Activated naive CD4-positive, alpha-beta T cell treated with anti-CD3 and anti-CD28 coated beads, Interleukin-2, amount 50 U/mL, for 24 hours (primary cell): ENCODE measurements around the gene TBC1D16.

Experiments
- H3K27ac Mint-ChIP-seq: one replicate; pipeline ENCODE4 v1.8.0; 2021; ENCODE audit warnings: mild to moderate bottlenecking, mixed read lengths
- H3K27me3 Mint-ChIP-seq: one replicate; pipeline ENCODE4 v1.8.0; 2021; ENCODE audit warnings: mixed read lengths
- H3K36me3 Mint-ChIP-seq: one replicate; pipeline ENCODE4 v1.8.0; 2021; ENCODE audit warnings: mixed read lengths
- H3K4me1 Mint-ChIP-seq: one replicate; pipeline ENCODE4 v1.8.0; 2021; ENCODE audit warnings: mixed read lengths
- H3K4me3 Mint-ChIP-seq: one replicate; pipeline ENCODE4 v1.8.0; 2021; ENCODE audit warnings: mild to moderate bottlenecking, mixed read lengths
- H3K9me3 Mint-ChIP-seq: one replicate; pipeline ENCODE4 v1.8.0; 2021; ENCODE audit warnings: mixed read lengths

TBC1D16 gene

DNA sequence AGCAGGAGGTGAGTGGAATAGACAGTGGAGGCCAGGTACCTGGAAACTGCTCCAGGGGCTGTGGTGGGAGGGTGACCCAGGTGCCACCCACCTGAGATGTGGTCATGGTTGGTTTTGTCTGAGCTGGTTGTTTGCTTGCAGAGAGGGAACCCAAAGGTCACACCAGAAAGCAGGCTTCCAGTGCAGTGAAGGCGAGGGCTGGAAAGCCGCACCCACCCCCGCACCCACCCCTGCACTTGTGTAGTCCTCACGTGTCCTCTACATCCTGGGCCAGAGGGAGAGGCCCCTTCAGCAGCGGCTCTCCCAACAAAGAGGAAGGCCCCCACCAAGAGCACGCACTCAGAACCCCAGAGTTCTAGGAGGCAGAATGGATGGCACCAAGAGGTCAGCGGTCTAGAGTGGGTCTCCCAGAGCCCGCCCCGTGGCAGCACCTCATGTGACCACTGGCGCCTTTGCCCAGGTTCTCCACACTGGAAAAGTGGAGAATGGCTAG, 103.8 kb downstream of the TBC1D16 start:
- Mint-ChIP-seq H3K27me3 (peaks cover 6% of the 10 kb centered on the region), H3K4me1 (peaks cover 58% of the 10 kb centered on the region), H3K9me3 (no peaks in the 10 kb centered on the region), H3K36me3 (no peaks in the 10 kb centered on the region), H3K27ac (no peak overlapping the region), H3K4me3 (no peak overlapping the region)

GRCh38 chr17:79930877-79931816, 104.5 kb downstream of the TBC1D16 start:
- peaks cover 51% of the 10 kb centered on the region for H3K4me1 Mint-ChIP-seq
- no peak overlapping the region for H3K27ac Mint-ChIP-seq
- peak overlapping the region; percentile 11 for H3K4me3 Mint-ChIP-seq
- H3K9me3 Mint-ChIP-seq = no peaks in the 10 kb centered on the region
- H3K36me3 Mint-ChIP-seq = no peaks in the 10 kb centered on the region
- H3K27me3 Mint-ChIP-seq = peaks cover 6% of the 10 kb centered on the region

DNA sequence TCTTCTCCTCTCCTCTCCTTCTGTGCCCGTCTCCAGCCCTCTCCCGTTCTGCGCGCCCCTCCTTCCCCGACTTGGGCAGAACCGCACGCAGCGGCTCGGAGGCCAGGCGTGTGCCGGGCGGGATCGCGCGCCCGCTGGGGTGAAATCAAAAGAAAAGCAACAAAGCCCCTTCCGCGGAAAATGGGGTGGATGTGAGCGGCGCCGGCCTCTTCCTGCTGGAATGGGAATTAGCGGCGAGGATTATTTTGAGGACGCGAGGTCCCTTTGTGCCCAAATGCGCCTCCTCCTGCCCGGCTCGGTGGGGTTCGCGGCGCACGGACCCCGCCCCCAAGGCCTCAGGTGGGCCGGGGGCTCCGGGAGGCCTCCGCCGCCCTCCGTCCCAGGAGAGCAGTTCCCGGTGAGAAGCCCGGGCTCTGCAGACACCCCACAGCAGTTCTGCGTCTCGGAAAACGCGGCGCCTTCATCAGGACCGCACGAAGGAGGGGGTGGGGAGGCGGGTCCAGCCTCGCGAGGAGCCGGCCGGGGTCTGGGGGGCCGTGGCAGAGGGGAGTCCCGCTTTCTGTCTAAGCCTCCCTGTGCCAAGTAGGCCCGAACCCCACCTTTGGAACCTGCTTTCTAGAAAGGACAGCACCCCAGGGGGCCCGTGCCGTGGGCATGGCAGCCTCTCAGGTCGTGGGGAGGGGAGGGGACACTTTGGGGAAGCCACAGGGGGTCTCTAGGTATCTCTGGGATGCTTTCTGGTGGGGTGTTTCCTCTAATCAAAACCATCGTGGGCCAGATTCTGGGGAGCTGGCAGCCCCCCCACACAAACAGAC, 105.4 kb downstream of the TBC1D16 start:
- Mint-ChIP-seq H3K36me3 (no peaks in the 10 kb centered on the region), H3K27me3 (peaks cover 6% of the 10 kb centered on the region), H3K4me1 (peaks cover 42% of the 10 kb centered on the region)

DNA sequence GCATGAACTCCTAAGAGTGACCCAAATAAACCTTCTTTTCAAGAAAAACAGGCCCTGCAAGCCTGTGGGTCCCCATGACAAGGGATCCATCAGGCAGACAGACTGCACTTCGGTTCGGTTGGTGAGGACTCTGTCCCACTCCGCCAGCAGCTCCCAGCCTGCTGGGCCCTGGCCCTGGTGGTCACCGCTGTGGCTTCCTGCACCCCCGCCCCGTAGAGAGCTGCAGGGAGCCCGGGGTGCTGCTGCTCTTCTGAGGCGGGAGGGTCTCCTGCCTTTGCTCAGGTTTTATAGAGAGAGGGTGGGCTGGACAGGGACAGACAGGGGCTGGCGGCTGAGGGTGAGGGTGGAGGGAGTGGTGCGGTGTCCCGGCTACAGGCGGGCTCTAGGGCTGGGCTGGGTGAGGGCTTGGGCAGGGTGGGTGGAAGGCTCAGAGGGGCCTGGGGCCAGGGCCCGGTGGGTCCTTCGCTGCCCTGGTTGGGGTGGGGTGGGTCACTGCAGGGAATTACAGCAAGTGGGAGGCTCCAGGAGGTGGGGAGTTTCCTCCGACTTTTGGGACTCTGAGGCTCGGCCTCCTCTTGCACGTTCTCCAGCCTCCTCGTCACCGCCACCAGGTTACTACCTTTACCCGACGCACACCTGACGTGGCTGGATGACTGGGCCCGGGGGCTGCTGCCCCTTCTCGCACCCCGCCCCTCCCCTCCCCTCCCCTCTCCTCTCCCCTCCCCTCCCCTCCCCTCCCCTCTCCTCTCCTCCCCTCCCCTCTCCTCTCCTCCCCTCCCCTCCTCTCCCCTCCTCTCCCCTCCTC, 106.2 kb downstream of the TBC1D16 start:
- no peak overlapping the region for H3K4me3 Mint-ChIP-seq
- H3K9me3 Mint-ChIP-seq = no peaks in the 10 kb centered on the region
- H3K27ac Mint-ChIP-seq = no peak overlapping the region
- H3K27me3 Mint-ChIP-seq = peaks cover 6% of the 10 kb centered on the region
- no peaks in the 10 kb centered on the region for H3K36me3 Mint-ChIP-seq
- H3K4me1 Mint-ChIP-seq = peaks cover 39% of the 10 kb centered on the region

More for the DNA sequence above, 105.4 kb downstream of the TBC1D16 start:
- H3K9me3 Mint-ChIP-seq = no peaks in the 10 kb centered on the region
- H3K4me3 Mint-ChIP-seq = no peak overlapping the region
- no peak overlapping the region for H3K27ac Mint-ChIP-seq

DNA sequence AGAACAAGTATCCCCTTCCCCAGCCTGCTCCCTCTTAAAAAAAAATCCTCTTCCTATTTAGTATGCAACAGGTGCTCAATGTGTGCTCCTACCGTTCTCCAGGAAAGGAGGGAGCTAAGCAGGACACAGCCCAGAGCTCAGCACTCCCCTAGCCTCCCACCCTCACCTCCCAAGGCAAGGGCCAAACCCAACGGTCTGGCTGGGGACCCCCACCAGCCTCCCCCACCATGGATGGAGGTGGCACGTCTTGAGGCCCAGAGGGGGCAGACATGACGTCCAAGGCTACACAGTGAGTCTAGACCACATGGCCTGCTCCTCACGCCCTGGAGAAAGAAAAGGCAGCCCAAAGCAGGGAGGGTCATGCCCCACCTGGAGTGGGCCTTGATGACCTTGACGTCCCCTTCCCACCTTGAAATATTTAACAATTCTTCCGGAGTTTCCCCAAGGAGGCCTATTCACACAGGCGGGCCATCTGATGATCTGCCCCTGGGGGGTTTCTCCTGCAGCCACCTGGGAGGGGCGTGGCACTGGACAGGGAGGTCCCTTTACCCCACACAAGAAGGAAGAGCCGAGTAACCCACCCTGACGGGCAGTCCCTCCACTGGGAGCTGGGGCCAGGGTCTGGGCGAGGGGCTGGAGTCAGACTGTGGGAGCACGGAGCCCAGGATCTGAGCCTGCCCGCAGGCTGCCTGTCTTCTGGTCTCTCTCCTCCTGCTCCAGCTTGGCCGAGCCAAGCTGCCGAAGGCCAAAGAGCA, 107.0 kb downstream of the TBC1D16 start:
- Mint-ChIP-seq H3K36me3 (no peaks in the 10 kb centered on the region), H3K27ac (no peak overlapping the region), H3K9me3 (no peaks in the 10 kb centered on the region), H3K4me1 (peaks cover 31% of the 10 kb centered on the region), H3K4me3 (no peak overlapping the region), H3K27me3 (peaks cover 6% of the 10 kb centered on the region)

- no peak overlapping the region for H3K27ac Mint-ChIP-seq
- no peaks in the 10 kb centered on the region for H3K9me3 Mint-ChIP-seq
- H3K4me3 Mint-ChIP-seq = no peak overlapping the region
- H3K27me3 Mint-ChIP-seq = peaks cover 6% of the 10 kb centered on the region
- no peaks in the 10 kb centered on the region for H3K36me3 Mint-ChIP-seq
- H3K4me1 Mint-ChIP-seq = peaks cover 24% of the 10 kb centered on the region
Measured at GRCh38 chr17:79927688-79928501, 107.8 kb downstream of the TBC1D16 start.

GRCh38 chr17:79927136-79927661, 108.5 kb downstream of the TBC1D16 start:
- Mint-ChIP-seq H3K4me1 (peaks cover 17% of the 10 kb centered on the region), H3K27ac (no peak overlapping the region), H3K9me3 (no peaks in the 10 kb centered on the region), H3K27me3 (peaks cover 4% of the 10 kb centered on the region), H3K36me3 (no peaks in the 10 kb centered on the region), H3K4me3 (no peak overlapping the region)

DNA sequence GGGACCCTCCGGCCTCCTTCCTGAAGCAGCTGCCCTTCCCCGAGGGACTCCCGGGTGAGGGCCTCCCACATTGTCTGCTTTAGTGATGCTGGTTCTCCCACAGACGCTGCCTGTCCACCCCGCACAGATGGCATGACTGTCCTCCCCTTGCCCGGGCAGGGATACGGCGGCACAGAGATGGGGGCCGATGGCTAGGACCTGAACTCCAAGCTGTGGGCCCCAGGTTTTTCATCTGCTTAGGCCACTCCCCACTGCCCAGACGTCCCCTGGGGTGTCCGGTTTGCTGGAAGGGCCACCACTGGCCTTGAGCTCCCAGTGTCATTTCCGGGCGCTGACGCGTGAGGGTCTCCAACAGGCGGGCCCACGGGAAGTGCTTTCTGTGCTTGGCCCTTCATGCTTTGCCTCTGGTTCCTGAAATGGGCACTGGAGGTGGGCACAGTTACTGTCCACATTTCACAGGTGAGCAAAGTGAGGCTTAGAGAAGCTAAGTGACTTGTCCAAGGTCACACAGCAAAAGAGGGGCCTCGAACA, 109.0 kb downstream of the TBC1D16 start:
- peaks cover 4% of the 10 kb centered on the region for H3K27me3 Mint-ChIP-seq
- peaks cover 15% of the 10 kb centered on the region for H3K4me1 Mint-ChIP-seq
- no peak overlapping the region for H3K27ac Mint-ChIP-seq
- H3K9me3 Mint-ChIP-seq = no peaks in the 10 kb centered on the region
- H3K36me3 Mint-ChIP-seq = no peaks in the 10 kb centered on the region
- H3K4me3 Mint-ChIP-seq = no peak overlapping the region

DNA sequence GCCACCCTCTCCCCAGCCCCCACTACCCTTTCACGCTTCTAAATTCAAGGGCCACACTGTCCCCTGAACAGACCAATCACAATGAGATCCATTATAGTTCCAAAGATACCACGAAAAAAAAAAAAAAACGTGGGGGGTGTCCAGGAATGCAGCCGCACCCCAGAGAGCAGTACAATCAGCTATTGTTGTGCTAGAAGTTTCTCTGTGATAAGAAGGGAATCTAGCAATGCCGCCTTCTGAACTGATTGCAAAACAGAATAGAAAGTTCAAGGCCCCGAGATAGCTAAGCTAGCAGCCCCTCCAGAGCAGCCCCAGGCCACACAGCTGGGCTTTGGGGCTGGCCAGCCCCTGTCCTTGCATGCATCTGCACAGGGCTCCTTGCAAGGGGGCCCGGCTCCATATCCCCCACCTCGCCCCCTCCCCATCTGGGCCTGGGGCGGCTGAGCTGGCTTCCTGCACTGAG, 109.5 kb downstream of the TBC1D16 start:
- H3K9me3 Mint-ChIP-seq = no peaks in the 10 kb centered on the region
- peaks cover 11% of the 10 kb centered on the region for H3K4me1 Mint-ChIP-seq
- H3K36me3 Mint-ChIP-seq = no peaks in the 10 kb centered on the region
- peaks cover 4% of the 10 kb centered on the region for H3K27me3 Mint-ChIP-seq
- H3K27ac Mint-ChIP-seq = no peak overlapping the region
- no peak overlapping the region for H3K4me3 Mint-ChIP-seq

DNA sequence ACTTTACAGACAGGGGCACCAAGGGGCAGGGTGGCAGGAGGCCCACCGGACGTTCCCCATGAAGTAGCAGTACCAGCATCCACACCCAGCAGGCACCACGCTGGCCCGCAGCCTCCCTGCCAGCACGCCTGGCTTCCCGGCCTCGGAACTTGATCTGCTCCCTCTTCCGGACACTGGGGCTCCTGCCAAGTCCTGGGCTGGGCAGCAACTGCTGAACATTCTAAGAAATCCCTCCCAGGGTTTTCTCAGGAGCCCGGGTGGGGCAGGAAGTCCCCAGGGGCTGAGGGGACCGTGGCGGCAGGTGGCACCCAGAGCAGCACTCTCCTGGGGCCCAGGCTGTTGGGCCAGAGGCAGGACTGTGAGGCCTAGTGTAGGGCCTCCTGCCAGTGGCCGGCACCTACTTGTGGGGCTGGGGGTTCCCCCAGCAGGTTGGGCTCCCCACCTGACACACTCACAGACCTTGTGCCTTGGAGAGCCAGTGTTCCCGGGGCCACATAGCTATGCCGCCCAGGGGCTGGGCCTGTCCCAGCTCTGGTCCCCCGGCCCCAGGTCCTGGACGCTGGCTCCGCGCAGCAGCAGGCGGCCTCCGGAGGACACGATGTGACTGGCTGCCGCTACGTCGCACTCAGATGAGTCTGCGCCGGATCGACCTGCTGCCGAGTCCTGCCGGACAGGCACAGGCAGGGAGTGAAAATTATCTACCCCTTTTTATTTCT, 110.3 kb downstream of the TBC1D16 start:
- Mint-ChIP-seq H3K27me3 (peaks cover 4% of the 10 kb centered on the region), H3K36me3 (no peaks in the 10 kb centered on the region), H3K9me3 (no peaks in the 10 kb centered on the region), H3K4me3 (no peak overlapping the region), H3K27ac (no peak overlapping the region), H3K4me1 (peaks cover 11% of the 10 kb centered on the region)

GRCh38 chr17:79924639-79924976, 111.1 kb downstream of the TBC1D16 start:
- Mint-ChIP-seq H3K27me3 (peaks cover 4% of the 10 kb centered on the region), H3K27ac (no peak overlapping the region), H3K36me3 (no peaks in the 10 kb centered on the region), H3K9me3 (no peaks in the 10 kb centered on the region), H3K4me3 (no peak overlapping the region), H3K4me1 (peaks cover 11% of the 10 kb centered on the region)

GRCh38 chr17:79923974-79924638, 111.6 kb downstream of the TBC1D16 start:
- Mint-ChIP-seq H3K27ac (no peak overlapping the region), H3K4me1 (peaks cover 11% of the 10 kb centered on the region), H3K9me3 (no peaks in the 10 kb centered on the region), H3K36me3 (no peaks in the 10 kb centered on the region), H3K4me3 (no peak overlapping the region), H3K27me3 (peaks cover 4% of the 10 kb centered on the region)

DNA sequence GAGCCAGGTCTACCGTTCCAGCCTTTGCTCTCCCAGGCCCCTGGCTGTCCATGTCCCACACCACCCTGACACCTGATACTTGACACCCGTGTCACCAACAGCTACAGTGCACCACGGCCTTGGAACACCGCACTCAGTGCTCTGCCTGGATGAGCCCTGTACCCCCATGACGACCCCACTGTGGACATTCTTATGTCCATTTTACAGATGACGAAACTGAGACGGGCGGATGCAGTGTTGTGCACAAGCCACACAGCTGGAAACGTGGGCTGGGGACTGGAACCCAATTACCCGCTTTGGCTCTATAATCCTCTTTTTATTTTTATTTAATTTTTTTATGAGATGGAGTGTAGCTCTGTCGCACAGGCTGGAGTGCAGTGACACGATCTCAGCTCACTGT, 112.9 kb downstream of the TBC1D16 start:
- Mint-ChIP-seq H3K27ac (no peak overlapping the region), H3K9me3 (no peaks in the 10 kb centered on the region), H3K4me3 (no peak overlapping the region), H3K4me1 (peaks cover 8% of the 10 kb centered on the region), H3K36me3 (no peaks in the 10 kb centered on the region), H3K27me3 (peaks cover 2% of the 10 kb centered on the region)
